Calu3 (cell line): ENCODE data around the gene SLC16A2. TPM values are rescaled to one million over a fixed set of nuclear protein-coding genes. Genes with fewer than 3 reads are reported as not detected.

ENCODE experiments used
- BruUV-seq: library from RNA; stranded (reverse); fragments of 400-500 nt; replicated peaks from 2 replicates; lab custom pipeline; 2021; lab: Mats Ljungman, UMichigan
- CTCF ChIA-PET: fragments of 300-600 bp; sonication (Branson Sonifier 250); formaldehyde crosslinking; loops from one replicate; lab custom pipeline; 2022; ENCODE audit warnings: antibody characterized with exemption; lab: Charles Lee
- DNase-seq: peaks from one replicate; pipeline ENCODE4 v3.0.0; 2022
- H3K27ac Mint-ChIP-seq: one replicate; pipeline ENCODE4 v1.8.0; 2022; ENCODE audit warnings: mixed read lengths; ENCODE audit not compliant: unreplicated experiment
- H3K27me3 Mint-ChIP-seq: one replicate; pipeline ENCODE4 v1.8.0; 2022; ENCODE audit warnings: mixed read lengths; ENCODE audit not compliant: unreplicated experiment
- H3K36me3 Mint-ChIP-seq: one replicate; pipeline ENCODE4 v1.8.0; 2022; ENCODE audit warnings: mild to moderate bottlenecking, moderate library complexity, mixed read lengths; ENCODE audit not compliant: insufficient read depth, unreplicated experiment
- H3K4me1 Mint-ChIP-seq: one replicate; pipeline ENCODE4 v1.8.0; 2022; ENCODE audit warnings: mild to moderate bottlenecking, low read depth, mixed read lengths; ENCODE audit not compliant: unreplicated experiment
- H3K4me3 Mint-ChIP-seq: one replicate; pipeline ENCODE4 v1.8.0; 2022; ENCODE audit warnings: mild to moderate bottlenecking, low read depth, moderate library complexity, mixed read lengths; ENCODE audit not compliant: unreplicated experiment
- H3K9me3 Mint-ChIP-seq: one replicate; pipeline ENCODE4 v1.8.0; 2022; ENCODE audit warnings: low read depth, mixed read lengths; ENCODE audit not compliant: unreplicated experiment
- CTCF ChIP-seq: fragments of 200-600 bp; IDR thresholded peaks from one replicate; pipeline ENCODE4 v1.8.0; 2022; ENCODE audit warnings: antibody characterized with exemption; ENCODE audit not compliant: unreplicated experiment
- intact Hi-C: fragments of 100-400 bp; cut with micrococcal nuclease; formaldehyde crosslinking; loops from one replicate; pipeline ENCODE4 v1.10.0; 2022; ENCODE audit not compliant: unreplicated experiment
- total RNA-seq: library from RNA; stranded (reverse); gene quantifications from 2 replicates; pipeline ENCODE4 v1.2.3, GENCODE V29; 2022

The SLC16A2 gene
- total RNA-seq, 1 experiment from 2014 or later: 0.59 TPM

GRCh38 chrX:74431797-74432196 is 10.5 kb downstream of the SLC16A2 start:
- TF ChIP-seq CTCF: no peak
- CTCF ChIA-PET: no interaction called here
- intact Hi-C loops: no loop called here
- BruUV-seq: no TSS peak
- Mint-ChIP-seq H3K4me3 (no peak overlapping the region), H3K36me3 (no peaks in the 10 kb centered on the region), H3K9me3 (no peaks in the 10 kb centered on the region), H3K27ac (no peak overlapping the region), H3K4me1 (no peaks in the 10 kb centered on the region), H3K27me3 (peaks cover 27% of the 10 kb centered on the region)
- DNase-seq: no peak

GRCh38 chrX:74434336-74434735 is 13.0 kb downstream of the SLC16A2 start:
- intact Hi-C loops: no loop called here
- H3K4me1 Mint-ChIP-seq: no peaks in the 10 kb centered on the region
- no peak for TF ChIP-seq CTCF
- no peak for DNase-seq
- H3K4me3 Mint-ChIP-seq: no peak overlapping the region
- no peaks in the 10 kb centered on the region for H3K9me3 Mint-ChIP-seq
- BruUV-seq: no TSS peak
- CTCF ChIA-PET: no interaction called here
- H3K27ac Mint-ChIP-seq: no peak overlapping the region
- H3K27me3 Mint-ChIP-seq: peaks cover 24% of the 10 kb centered on the region
- H3K36me3 Mint-ChIP-seq: no peaks in the 10 kb centered on the region

- TF ChIP-seq CTCF: no peak
- Mint-ChIP-seq H3K9me3 (no peaks in the 10 kb centered on the region), H3K4me3 (no peak overlapping the region), H3K4me1 (no peaks in the 10 kb centered on the region), H3K27ac (no peak overlapping the region), H3K27me3 (peaks cover 24% of the 10 kb centered on the region), H3K36me3 (no peaks in the 10 kb centered on the region)
- DNase-seq: no peak
- CTCF ChIA-PET: no interaction called here
- intact Hi-C loops: no loop called here
- no TSS peak for BruUV-seq
Observed at GRCh38 chrX:74437530-74437929, 16.2 kb downstream of the SLC16A2 start.

- intact Hi-C loops: no loop called here
- Mint-ChIP-seq H3K9me3 (no peaks in the 10 kb centered on the region), H3K36me3 (no peaks in the 10 kb centered on the region), H3K27ac (no peak overlapping the region), H3K4me3 (no peak overlapping the region), H3K4me1 (no peaks in the 10 kb centered on the region), H3K27me3 (peaks cover 24% of the 10 kb centered on the region)
- no peak for TF ChIP-seq CTCF
- BruUV-seq: no TSS peak
- DNase-seq: no peak
- CTCF ChIA-PET: interaction anchor here (0.6 kb wide), 1 partner anchor 1091 kb away, joined by 3 read pairs; no protein-coding TSS in a partner anchor
Observed at GRCh38 chrX:74438764-74439163, 17.5 kb downstream of the SLC16A2 start.
